OCI-LY3 (cell line): ENCODE results near the gene CDC5L.

ENCODE experiments used
- H2AFZ ChIP-seq: fragments of 200-600, 300-600 bp; shearing (Covaris generic); 2 replicates; pipeline ENCODE4 v1.6.0; 2014; ENCODE audit warnings: antibody characterized with exemption, low read depth, low read length
- H3K27ac ChIP-seq: fragments of 200-600, 300-600 bp; sonication (generic); 2 replicates; pipeline ENCODE4 v1.5.1; 2014; ENCODE audit warnings: mild to moderate bottlenecking, low read length, moderate library complexity, mixed read lengths
- H3K27me3 ChIP-seq: fragments of 200-600, 300-600 bp; sonication (generic); 2 replicates; pipeline ENCODE4 v1.6.1; 2014; ENCODE audit warnings: low read depth, low read length, mixed read lengths
- H3K36me3 ChIP-seq: fragments of 200-600, 300-600 bp; sonication (generic); replicated peaks from 2 replicates; pipeline ENCODE3; 2014; ENCODE audit warnings: low read depth, low read length, mixed read lengths
- H3K4me1 ChIP-seq: fragments of 300-600, 200-600 bp; sonication (generic); 2 replicates; pipeline ENCODE4 v1.6.1; 2014; ENCODE audit warnings: low read length, mixed read lengths
- H3K4me2 ChIP-seq: fragments of 200-600, 300-600 bp; sonication (generic); 2 replicates; pipeline ENCODE4 v1.6.1; 2014; ENCODE audit warnings: low read length, mixed read lengths
- H3K4me3 ChIP-seq: fragments of 300-600, 200-600 bp; sonication (generic); 2 replicates; pipeline ENCODE4 v1.5.1; 2014; ENCODE audit warnings: antibody characterized with exemption, mild to moderate bottlenecking, low read length, moderate library complexity
- H3K79me2 ChIP-seq: fragments of 300-600, 200-600 bp; shearing (Covaris generic); 2 replicates; pipeline ENCODE4 v1.6.1; 2014; ENCODE audit warnings: mild to moderate bottlenecking, low read length, mixed read lengths
- H3K9ac ChIP-seq: fragments of 300-600, 200-600 bp; shearing (Covaris generic); 2 replicates; pipeline ENCODE4 v1.6.0; 2014; ENCODE audit warnings: mild to moderate bottlenecking, low read length, moderate library complexity
- H3K9me3 ChIP-seq: fragments of 200-600, 300-600 bp; shearing (Covaris generic); 2 replicates; pipeline ENCODE4 v1.6.1; 2014; ENCODE audit warnings: low read length, mixed read lengths; ENCODE audit not compliant: insufficient read depth
- H4K20me1 ChIP-seq: fragments of 200-600, 300-600 bp; sonication (generic); 2 replicates; pipeline ENCODE4 v1.6.1; 2016; ENCODE audit warnings: low read length, mixed read lengths; ENCODE audit not compliant: insufficient read depth
- EZH2phosphoT487 ChIP-seq: fragments of 200-600 bp; shearing (Covaris generic); IDR thresholded peaks from 2 replicates; pipeline ENCODE4 v1.6.1; 2018; ENCODE audit warnings: antibody characterized with exemption, mixed run types, low read depth
- TF ChIP-seq, protein P1 (sequence below): fragments of 200-600, 300-600 bp; sonication (generic); IDR thresholded peaks from 2 replicates; pipeline ENCODE4 v1.5.1; 2014; ENCODE audit warnings: antibody characterized with exemption, low read length, low read depth

CDC5L gene

DNA sequence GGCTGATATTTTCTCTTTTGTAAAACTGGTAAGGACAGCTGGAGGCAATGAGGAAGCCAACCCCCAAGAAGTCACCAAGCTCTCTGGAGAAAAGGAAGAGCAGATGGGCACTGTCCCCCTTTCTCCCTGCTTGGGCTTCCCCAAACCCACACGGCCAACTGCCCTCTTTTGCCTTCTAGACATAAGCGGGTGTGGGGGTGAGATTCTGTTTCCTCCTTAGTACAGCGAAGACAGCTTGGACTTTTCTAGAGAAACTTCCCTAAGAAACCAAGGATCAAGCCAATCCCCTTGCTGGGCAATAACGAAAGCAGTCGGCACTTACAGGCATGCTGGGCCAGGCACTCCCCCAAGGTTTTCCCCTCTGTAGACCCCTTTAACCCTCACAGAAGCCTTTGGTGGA, 110.3 kb downstream of the CDC5L start:
- no peaks in the 10 kb centered on the region for H3K79me2 ChIP-seq
- no peaks in the 10 kb centered on the region for H3K36me3 ChIP-seq
- no peak overlapping the region for H3K9ac ChIP-seq
- no peaks in the 10 kb centered on the region for H3K4me1 ChIP-seq
- no peaks in the 10 kb centered on the region for H4K20me1 ChIP-seq
- TF ChIP-seq, protein P1, sequence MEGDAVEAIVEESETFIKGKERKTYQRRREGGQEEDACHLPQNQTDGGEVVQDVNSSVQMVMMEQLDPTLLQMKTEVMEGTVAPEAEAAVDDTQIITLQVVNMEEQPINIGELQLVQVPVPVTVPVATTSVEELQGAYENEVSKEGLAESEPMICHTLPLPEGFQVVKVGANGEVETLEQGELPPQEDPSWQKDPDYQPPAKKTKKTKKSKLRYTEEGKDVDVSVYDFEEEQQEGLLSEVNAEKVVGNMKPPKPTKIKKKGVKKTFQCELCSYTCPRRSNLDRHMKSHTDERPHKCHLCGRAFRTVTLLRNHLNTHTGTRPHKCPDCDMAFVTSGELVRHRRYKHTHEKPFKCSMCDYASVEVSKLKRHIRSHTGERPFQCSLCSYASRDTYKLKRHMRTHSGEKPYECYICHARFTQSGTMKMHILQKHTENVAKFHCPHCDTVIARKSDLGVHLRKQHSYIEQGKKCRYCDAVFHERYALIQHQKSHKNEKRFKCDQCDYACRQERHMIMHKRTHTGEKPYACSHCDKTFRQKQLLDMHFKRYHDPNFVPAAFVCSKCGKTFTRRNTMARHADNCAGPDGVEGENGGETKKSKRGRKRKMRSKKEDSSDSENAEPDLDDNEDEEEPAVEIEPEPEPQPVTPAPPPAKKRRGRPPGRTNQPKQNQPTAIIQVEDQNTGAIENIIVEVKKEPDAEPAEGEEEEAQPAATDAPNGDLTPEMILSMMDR, result no peak
- no peak for TF ChIP-seq EZH2phosphoT487
- peaks cover 27% of the 10 kb centered on the region; the same call in 1 of the 2 replicates for H3K27me3 ChIP-seq
- no peak overlapping the region for H3K4me2 ChIP-seq
- no peak overlapping the region for H3K4me3 ChIP-seq
- no peak overlapping the region for H2AFZ ChIP-seq
- H3K27ac ChIP-seq, result no peak overlapping the region
- H3K9me3 ChIP-seq, result no peaks in the 10 kb centered on the region

- no peak for TF ChIP-seq EZH2phosphoT487
- TF ChIP-seq, protein P1, result no peak
- Histone ChIP-seq H3K4me2 (no peak overlapping the region), H4K20me1 (no peaks in the 10 kb centered on the region), H3K4me3 (no peak overlapping the region), H3K9me3 (no peaks in the 10 kb centered on the region), H3K27me3 (peaks cover 32% of the 10 kb centered on the region; the same call in 1 of the 2 replicates), H3K79me2 (no peaks in the 10 kb centered on the region), H3K4me1 (no peaks in the 10 kb centered on the region), H3K9ac (no peak overlapping the region), H3K27ac (no peak overlapping the region), H2AFZ (no peak overlapping the region), H3K36me3 (no peaks in the 10 kb centered on the region)
Measured at GRCh38 chr6:44498436-44498835, 110.9 kb downstream of the CDC5L start.

DNA sequence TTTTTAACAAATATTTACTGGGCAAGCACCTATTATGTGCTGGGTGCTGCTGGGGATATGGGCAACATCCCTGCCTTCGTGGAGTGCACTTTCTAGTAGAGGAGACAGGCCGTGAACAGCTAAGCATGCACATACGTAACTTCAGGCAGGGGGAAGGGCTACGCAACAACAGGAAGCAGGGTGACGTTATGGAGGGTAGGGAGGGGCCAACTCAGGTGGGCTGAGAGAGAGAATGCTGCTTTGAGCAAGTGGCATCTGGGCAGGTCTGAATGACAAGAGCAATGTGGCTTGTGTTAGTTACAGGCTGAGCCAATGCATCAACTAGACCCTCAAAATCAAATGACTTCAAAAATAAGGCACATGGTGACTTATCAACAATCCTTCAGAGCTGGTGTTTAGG, 112.1 kb downstream of the CDC5L start:
- Histone ChIP-seq H3K79me2 (no peaks in the 10 kb centered on the region), H3K9me3 (no peaks in the 10 kb centered on the region), H3K27ac (no peak overlapping the region), H3K4me3 (no peak overlapping the region), H2AFZ (no peak overlapping the region), H3K27me3 (peaks cover 43% of the 10 kb centered on the region; the same call in 1 of the 2 replicates), H3K4me2 (no peak overlapping the region), H3K9ac (no peak overlapping the region), H3K36me3 (no peaks in the 10 kb centered on the region), H4K20me1 (no peaks in the 10 kb centered on the region), H3K4me1 (no peaks in the 10 kb centered on the region)
- TF ChIP-seq, protein P1, result no peak
- no peak for TF ChIP-seq EZH2phosphoT487
